Liver (tissue), 9 donors: ENCODE measurements around the gene HMOX2. TPM values are rescaled to one million over a fixed set of nuclear protein-coding genes. Genes with fewer than 3 reads are reported as not detected.

Source experiments
- DNase-seq: peaks from one replicate; pipeline ENCODE4 v3.0.0-alpha.2; 2017; ENCODE audit warnings: low spot score
- H3K27ac ChIP-seq, 2 donors: one replicate each; pipeline ENCODE4 v1.7.0; 2013; ENCODE audit warnings: inconsistent platforms in 2 of 2, low read length in 2 of 2, control low read depth in 1 of 2, low read depth in 1 of 2, mild to moderate bottlenecking in 1 of 2
- H3K27me3 ChIP-seq, 4 donors: one replicate each; pipeline versions ENCODE4 v1.6.1 to v1.7.0; 2013; ENCODE audit warnings: low read length in 3 of 4, inconsistent platforms in 1 of 4, mild to moderate bottlenecking in 1 of 4, moderate library complexity in 1 of 4; ENCODE audit not compliant: control insufficient read depth in 4 of 4, insufficient read depth in 4 of 4
- H3K36me3 ChIP-seq, 4 donors: one replicate each; pipeline versions ENCODE4 v1.6.1 to v1.7.0; 2013; ENCODE audit warnings: low read length in 3 of 4, mild to moderate bottlenecking in 3 of 4, low read depth in 1 of 4, moderate library complexity in 1 of 4; ENCODE audit not compliant: control insufficient read depth in 4 of 4, insufficient read depth in 3 of 4
- H3K4me1 ChIP-seq, 4 donors: one replicate each; pipeline versions ENCODE4 v1.6.1 to v1.7.0; 2013; ENCODE audit warnings: low read length in 3 of 4, mild to moderate bottlenecking in 3 of 4, moderate library complexity in 1 of 4; ENCODE audit not compliant: control insufficient read depth in 4 of 4, insufficient read depth in 4 of 4
- H3K4me3 ChIP-seq, 3 donors: one replicate each; pipeline versions ENCODE4 v1.6.1 to v1.7.0; 2013; ENCODE audit warnings: low read length in 3 of 3, control low read depth in 1 of 3, low read depth in 1 of 3, mild to moderate bottlenecking in 1 of 3
- H3K9ac ChIP-seq, 2 donors: one replicate each; pipeline ENCODE4 v1.7.0; 2013; ENCODE audit warnings: low read length in 2 of 2, mild to moderate bottlenecking in 2 of 2, moderate library complexity in 2 of 2, control low read depth in 1 of 2, low read depth in 1 of 2
- H3K9me3 ChIP-seq, 4 donors: one replicate each; pipeline versions ENCODE4 v1.6.1 to v1.7.0; 2013; ENCODE audit warnings: low read length in 3 of 4; ENCODE audit not compliant: control insufficient read depth in 4 of 4
- CTCF ChIP-seq: fragments of 150-350 bp; IDR thresholded peaks from 2 replicates; pipeline ENCODE4 v1.5.1; 2017; ENCODE audit warnings: improper control_type of control experiment, low read depth, low read length; ENCODE audit not compliant: missing input control
- FOXA1 ChIP-seq: IDR thresholded peaks from 2 replicates; pipeline ENCODE4 v1.6.1; 2016; ENCODE audit warnings: antibody characterized with exemption
- FOXA2 ChIP-seq: IDR thresholded peaks from 2 replicates; pipeline ENCODE4 v1.6.1; 2016; ENCODE audit warnings: antibody characterized with exemption
- GABPA ChIP-seq, 2 donors: IDR thresholded peaks in 1 of 2; conservative IDR thresholded peaks in 1 of 2; 2 replicates each; pipeline ENCODE4 v1.6.1; 2016; ENCODE audit warnings: antibody characterized with exemption in 2 of 2, mild to moderate bottlenecking in 1 of 2, moderate library complexity in 1 of 2
- HNF4G ChIP-seq: IDR thresholded peaks from 2 replicates; pipeline ENCODE4 v1.6.1; 2016; ENCODE audit warnings: antibody characterized with exemption
- RAD21 ChIP-seq, 2 donors: IDR thresholded peaks; 2 replicates each; pipeline ENCODE4 v1.6.1; 2016; ENCODE audit warnings: antibody characterized with exemption in 2 of 2, mild to moderate bottlenecking in 2 of 2
- REST ChIP-seq: IDR thresholded peaks from 2 replicates; pipeline ENCODE4 v1.6.1; 2016; ENCODE audit warnings: antibody characterized with exemption, mild to moderate bottlenecking
- RXRA ChIP-seq, 2 donors: IDR thresholded peaks; 2 replicates each; pipeline ENCODE4 v1.6.1; 2017 to 2018; ENCODE audit warnings: antibody characterized with exemption in 2 of 2, mild to moderate bottlenecking in 1 of 2
- SP1 ChIP-seq: IDR thresholded peaks from 2 replicates; pipeline ENCODE4 v1.6.1; 2018; ENCODE audit warnings: antibody characterized with exemption, mild to moderate bottlenecking
- TAF1 ChIP-seq: conservative IDR thresholded peaks from 2 replicates; pipeline ENCODE4 v1.6.1; 2016; ENCODE audit warnings: antibody characterized with exemption, mild to moderate bottlenecking
- YY1 ChIP-seq: IDR thresholded peaks from 2 replicates; pipeline ENCODE4 v1.6.1; 2016; ENCODE audit warnings: antibody characterized with exemption, mild to moderate bottlenecking
- ZBTB33 ChIP-seq: IDR thresholded peaks from 2 replicates; pipeline ENCODE4 v1.6.1; 2016; ENCODE audit warnings: antibody characterized with exemption
- WGBS: extraction: QIAGEN DNeasy Blood & Tissue Kit; methylation state at CpG from one replicate; pipeline ENCODE4 v1.1.7; 2013; 5-methylcytosine and 5-hydroxymethylcytosine counted together
- polyA plus RNA-seq, 2 donors: library from polyadenylated mRNA; stranded (reverse) in 1 of 2; unstranded in 1 of 2; fragments of 200-250 nt in 1 of 2; fragments of >200 nt in 1 of 2; fragmentation: Nextera tagmentation in 1 of 2; extraction: Ambion mirVana in 1 of 2; gene quantifications; one replicate each; pipeline versions ENCODE4 v1.2.1 to v1.2.3, GENCODE V29; 2013 to 2015
- total RNA-seq, 2 donors: library from RNA; depleted of rRNA; stranded (reverse); fragments of >200 nt; gene quantifications; one replicate each; pipeline ENCODE4 v1.2.3, GENCODE V29; 2014
- donor health status: healthy.
- donor health status: healthy.
- donor health status: healthy.
- donor health status: healthy.
- donor health status: healthy.

HMOX2 gene
- total and polyA plus RNA-seq, 4 donors, result 11.4 to 81.5 (median 61.5) TPM

DNA sequence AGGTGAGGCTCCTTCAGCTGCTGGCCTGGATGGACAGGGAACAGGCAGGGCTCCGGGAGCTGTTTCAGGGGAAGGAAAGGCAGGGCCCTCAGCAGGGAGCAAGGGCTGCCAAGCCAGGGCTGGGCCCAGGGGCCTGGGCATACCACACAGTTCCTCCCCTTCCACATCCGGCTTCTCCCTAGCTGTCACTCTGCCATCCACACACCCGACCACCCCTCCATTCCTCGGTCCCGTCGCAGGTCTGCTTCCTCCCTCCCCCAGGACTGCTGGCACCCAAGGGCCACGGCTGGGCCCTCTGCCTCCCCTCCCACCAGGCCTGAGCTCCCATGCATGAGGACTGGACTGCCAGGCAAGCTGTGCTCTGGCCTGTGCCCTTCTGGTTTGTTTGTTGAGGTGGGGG is 38.4 kb downstream of the HMOX2 start:
- peaks cover 0 to 14% (median 5%) of the 10 kb centered on the region in 4 donors for H3K4me1 ChIP-seq
- H3K27ac ChIP-seq, result no peak overlapping the region
- no peak overlapping the region for H3K4me3 ChIP-seq
- DNase-seq, result no peak
- no peaks in the 10 kb centered on the region for H3K9me3 ChIP-seq
- H3K27me3 ChIP-seq, result no peaks in the 10 kb centered on the region
- H3K36me3 ChIP-seq, result peaks cover 10 to 26% (median 12%) of the 10 kb centered on the region in 4 donors
- WGBS, result 66% methylated on average over 7 of the region's 7 CpGs
- H3K9ac ChIP-seq, result no peak overlapping the region
- TF ChIP-seq GABPA (IDR thresholded peaks at IDR 0.05 in 1 of 2, conservative IDR thresholded peaks at IDR 0.05 in 1 of 2), result no peak

DNA sequence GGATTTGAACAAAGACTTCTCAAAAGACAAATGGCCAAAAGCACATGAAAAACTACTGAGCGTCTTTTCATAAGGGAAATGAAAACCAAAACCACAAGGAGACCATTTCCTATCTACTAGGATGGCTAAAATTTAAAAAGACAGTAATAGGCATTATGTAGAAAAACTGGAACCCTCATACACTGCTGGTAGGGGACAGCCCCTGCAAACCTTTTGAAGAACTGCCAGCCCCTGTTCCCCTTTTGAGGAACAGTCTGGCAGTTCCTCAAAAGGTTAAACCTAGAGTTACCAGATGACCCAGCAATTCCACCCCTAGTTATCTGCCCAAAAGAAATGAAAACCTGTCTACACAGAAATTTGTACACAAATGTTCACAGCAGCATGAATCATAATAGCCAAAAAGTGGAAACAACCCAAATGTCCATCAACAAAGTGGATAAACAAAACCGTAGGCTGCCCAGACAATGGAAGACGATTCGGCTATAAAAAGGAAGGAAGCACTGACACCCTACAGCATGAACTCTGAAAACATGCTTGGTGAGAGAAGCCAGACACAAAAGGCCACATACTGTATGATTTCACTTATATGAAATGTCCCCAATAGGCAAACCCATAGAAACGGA is 39.5 kb downstream of the HMOX2 start:
- H3K27ac ChIP-seq, result peak overlapping the region in 1 of 2 donors; percentile 27
- WGBS, result 62% methylated on average over 5 of the region's 5 CpGs
- no peaks in the 10 kb centered on the region for H3K27me3 ChIP-seq
- peaks cover 5 to 18% (median 7%) of the 10 kb centered on the region in 4 donors for H3K36me3 ChIP-seq
- DNase-seq, result no peak
- H3K9me3 ChIP-seq, result no peaks in the 10 kb centered on the region
- H3K4me1 ChIP-seq, result peaks cover 0 to 14% (median 5%) of the 10 kb centered on the region in 4 donors
- TF ChIP-seq CTCF (no peak), YY1 (no peak), TAF1 (no peak), FOXA2 (no peak), ZBTB33 (no peak), HNF4G (no peak), FOXA1 (no peak), RAD21 (IDR thresholded peaks at IDR 0.05) (no peak), GABPA (IDR thresholded peaks at IDR 0.05 in 1 of 2, conservative IDR thresholded peaks at IDR 0.05 in 1 of 2) (no peak), REST (no peak), SP1 (no peak), RXRA (IDR thresholded peaks at IDR 0.05) (no peak)
- H3K9ac ChIP-seq, result peak overlapping the region in 1 of 2 donors; percentile 24
- no peak overlapping the region for H3K4me3 ChIP-seq
